Peyer's patch (tissue), 4 donors: ENCODE measurements around the gene IGF1R.

Source experiments
- POLR2A ChIP-seq, 2 donors: fragments of 450-650 bp; IDR thresholded peaks; one replicate each; pipeline ENCODE4 v1.5.1; 2017; ENCODE audit warnings: antibody characterized with exemption in 2 of 2, mild to moderate bottlenecking in 2 of 2, moderate library complexity in 2 of 2
- TF ChIP-seq, protein P1 (sequence below), 6 experiments: fragments of 450-650 bp in 4 of 6; fragments of 200-600 bp in 2 of 6; sonication (generic) in 1 of 6; IDR thresholded peaks; one replicate each; pipeline ENCODE4 v1.5.1; 2017 to 2019; ENCODE audit warnings: antibody characterized with exemption in 6 of 6, mild to moderate bottlenecking in 3 of 6, moderate library complexity in 1 of 6

DNA sequence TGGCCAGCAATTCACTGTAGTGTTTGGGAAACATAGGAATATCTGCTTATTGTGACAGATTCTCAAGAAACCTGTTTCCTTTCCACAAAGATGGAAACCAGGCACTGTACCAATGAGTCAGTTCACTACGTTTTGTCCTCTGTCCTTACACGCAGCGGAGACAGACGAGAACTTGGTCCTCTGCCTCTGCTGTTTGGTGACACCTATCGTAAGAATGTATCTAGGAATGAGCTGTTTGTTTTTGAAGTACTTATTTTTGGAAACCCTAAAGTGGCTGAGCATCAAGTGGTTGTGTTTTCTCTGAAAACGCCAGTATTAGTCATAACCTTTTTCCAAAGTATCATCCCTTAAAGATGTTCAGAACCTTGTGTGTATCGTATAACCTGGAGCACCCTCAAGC is 266.3 kb downstream of the IGF1R start:
- TF ChIP-seq, protein P1, sequence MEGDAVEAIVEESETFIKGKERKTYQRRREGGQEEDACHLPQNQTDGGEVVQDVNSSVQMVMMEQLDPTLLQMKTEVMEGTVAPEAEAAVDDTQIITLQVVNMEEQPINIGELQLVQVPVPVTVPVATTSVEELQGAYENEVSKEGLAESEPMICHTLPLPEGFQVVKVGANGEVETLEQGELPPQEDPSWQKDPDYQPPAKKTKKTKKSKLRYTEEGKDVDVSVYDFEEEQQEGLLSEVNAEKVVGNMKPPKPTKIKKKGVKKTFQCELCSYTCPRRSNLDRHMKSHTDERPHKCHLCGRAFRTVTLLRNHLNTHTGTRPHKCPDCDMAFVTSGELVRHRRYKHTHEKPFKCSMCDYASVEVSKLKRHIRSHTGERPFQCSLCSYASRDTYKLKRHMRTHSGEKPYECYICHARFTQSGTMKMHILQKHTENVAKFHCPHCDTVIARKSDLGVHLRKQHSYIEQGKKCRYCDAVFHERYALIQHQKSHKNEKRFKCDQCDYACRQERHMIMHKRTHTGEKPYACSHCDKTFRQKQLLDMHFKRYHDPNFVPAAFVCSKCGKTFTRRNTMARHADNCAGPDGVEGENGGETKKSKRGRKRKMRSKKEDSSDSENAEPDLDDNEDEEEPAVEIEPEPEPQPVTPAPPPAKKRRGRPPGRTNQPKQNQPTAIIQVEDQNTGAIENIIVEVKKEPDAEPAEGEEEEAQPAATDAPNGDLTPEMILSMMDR (IDR thresholded peaks at IDR 0.05), result no peak
- no peak for TF ChIP-seq POLR2A (IDR thresholded peaks at IDR 0.05)
